ENCODE results near the gene PEAR1. TPM values are rescaled to one million over a fixed set of nuclear protein-coding genes. Genes with fewer than 3 reads are reported as not detected.
A peak's percentile ranks its signal among the peaks of the same experiment; 100 is the strongest.

PEAR1 gene
- total RNA-seq, 1 experiment from 2014 or later, result 0.39 TPM

- Mint-ChIP-seq H3K36me3 (ENCODE audit: insufficient read depth in 1 of 3, low read depth in 3 of 3) (no peaks in the 10 kb centered on the region), H3K27ac (0 out of 7 replicates have a peak overlapping the region, but pooled peaks of 1 of the 3 experiments have one; percentile 10), H3K27me3 (ENCODE audit: low read depth) (peaks cover 82% of the 10 kb centered on the region), H3K9me3 (no peaks in the 10 kb centered on the region; a peak in 2 of 5 replicates), H3K4me3 (peak overlapping the region in 1 of 2 experiments; percentile 5; a peak in 1 of 5 replicates), H3K4me1 (peaks cover 27 to 48% of the 10 kb centered on the region in 2 experiments)
- no CpG with 5 or more reads among the region's 8 CpGs for WGBS (ENCODE audit: extremely low coverage, insufficient read length, low lambda C conversion rate)
- Histone ChIP-seq H3K4me1 (ENCODE audit: insufficient read depth, low read length) (peaks cover 2% of the 10 kb centered on the region; the same call in 1 of the 2 replicates), H3K79me1 (ENCODE audit: insufficient read depth, low read depth, low read length, poor library complexity, severe bottlenecking) (no peaks in the 10 kb centered on the region), H3K23me2 (ENCODE audit: insufficient read length, low read depth, low read length, poor library complexity, severe bottlenecking) (no peaks in the 10 kb centered on the region), H2AK5ac (ENCODE audit: insufficient read length, low read length) (no peak overlapping the region), H2BK120ac (ENCODE audit: low read depth, low read length, poor library complexity, severe bottlenecking) (no peak overlapping the region), H2BK12ac (ENCODE audit: insufficient read length, low read depth, low read length) (no peak overlapping the region), H3K4me2 (ENCODE audit: insufficient read depth, insufficient read length, low read length) (no peak overlapping the region), H3K27me3 (ENCODE audit: insufficient read depth, low read length) (peaks cover 21% of the 10 kb centered on the region; the same call in 1 of the 2 replicates), H3K14ac (ENCODE audit: insufficient read depth, low read length) (no peak overlapping the region), H4K20me1 (ENCODE audit: control insufficient read depth, insufficient read depth, insufficient read length) (no peaks in the 10 kb centered on the region), H3K4ac (ENCODE audit: low read depth, low read length) (no peak overlapping the region), H3K9ac (ENCODE audit: extremely low read depth, insufficient read length, low read length) (no peak overlapping the region), H3K18ac (ENCODE audit: insufficient read length, low read depth, low read length) (no peak overlapping the region), H2BK20ac (ENCODE audit: low read depth, low read length, poor library complexity, severe bottlenecking) (no peak overlapping the region), H2AFZ (ENCODE audit: low read length) (no peak overlapping the region), H2BK5ac (ENCODE audit: insufficient read length, low read length) (no peak overlapping the region), H2BK15ac (ENCODE audit: low read depth, low read length) (no peak overlapping the region), H4K5ac (ENCODE audit: insufficient read length, low read depth, low read length) (no peak overlapping the region), H3T11ph (ENCODE audit: low read length) (no peak overlapping the region), H4K8ac (replicated peaks; ENCODE audit: insufficient read length, low read depth, low read length) (no peak overlapping the region), H3K56ac (ENCODE audit: insufficient read length, low read depth, low read length) (no peak overlapping the region), H3K9me3 (ENCODE audit: control insufficient read depth, low read depth, low read length) (no peaks in the 10 kb centered on the region), H3K79me2 (ENCODE audit: insufficient read depth, low read length) (no peaks in the 10 kb centered on the region), H3K27ac (ENCODE audit: insufficient read length, low read depth, low read length) (no peak overlapping the region), H3K23ac (ENCODE audit: insufficient read length, low read depth, low read length) (no peak overlapping the region), H4K91ac (ENCODE audit: insufficient read length, low read depth, low read length) (no peak overlapping the region)
- peak; percentile 89 for TF ChIP-seq CTCF (conservative IDR thresholded peaks at IDR 0.05)
- peak; percentile 85 for DNase-seq
Measured at GRCh38 chr1:156889802-156890580, 3.5 kb upstream of the PEAR1 start.
